GM18498 (cell line): ENCODE data around the gene GLS2.
"Not testable (repeated sequence)": the region's sequence is repeated elsewhere in the genome, so short reads cannot be mapped to it uniquely, and the experiment has no call there.

Source experiments
- ATAC-seq: cut with Tn5 transposase; IDR thresholded peaks from one replicate; pipeline ENCODE4 v1.9.1; 2021; ENCODE audit warnings: mild to moderate bottlenecking, moderate library complexity; ENCODE audit not compliant: unreplicated experiment

GLS2 gene

GRCh38 chr12:56488041-56488955, at the start of gene GLS2:
Gene GLS2 (minus strand): TSS chr12:56488161. CDS start chr12:56488118, 43 bp downstream.
- ATAC-seq = peak; percentile 96

GRCh38 chr12:56537546-56537945, 49.6 kb upstream of the GLS2 start:
- no peak for ATAC-seq

GRCh38 chr12:56530390-56531055, 42.6 kb upstream of the GLS2 start:
- ATAC-seq = no peak

- no peak for ATAC-seq
Observed at GRCh38 chr12:56529656-56530055, 41.7 kb upstream of the GLS2 start.

GRCh38 chr12:56528846-56529245, 40.9 kb upstream of the GLS2 start:
- no peak for ATAC-seq

- ATAC-seq = no peak
Observed at GRCh38 chr12:56522411-56523193, 34.6 kb upstream of the GLS2 start.

- ATAC-seq = peak; percentile 72
Observed at GRCh38 chr12:56521590-56522371, 33.8 kb upstream of the GLS2 start, which contains the start of gene RBMS2. Gene RBMS2 (plus strand): TSS chr12:56521820. CDS start chr12:56522024, 204 bp downstream.

GRCh38 chr12:56521209-56521589, 33.2 kb upstream of the GLS2 start:
- no peak for ATAC-seq

GRCh38 chr12:56520506-56520905, 32.5 kb upstream of the GLS2 start:
- no peak for ATAC-seq

- no peak for ATAC-seq
Observed at GRCh38 chr12:56520048-56520447, 32.1 kb upstream of the GLS2 start.

- ATAC-seq = no peak
Observed at GRCh38 chr12:56518570-56518969, 30.6 kb upstream of the GLS2 start.

GRCh38 chr12:56517854-56518253, 29.9 kb upstream of the GLS2 start:
- ATAC-seq = no peak

- not testable (repeated sequence) for ATAC-seq
Observed at GRCh38 chr12:56514014-56514318, 26.0 kb upstream of the GLS2 start.

GRCh38 chr12:56510786-56511185, 22.8 kb upstream of the GLS2 start:
- no peak for ATAC-seq

- not testable (repeated sequence) for ATAC-seq
Observed at GRCh38 chr12:56499879-56500278, 11.9 kb upstream of the GLS2 start.

GRCh38 chr12:56499452-56499851, 11.5 kb upstream of the GLS2 start:
- not testable (repeated sequence) for ATAC-seq

- ATAC-seq = not testable (repeated sequence)
Observed at GRCh38 chr12:56498126-56498902, 10.4 kb upstream of the GLS2 start.

GRCh38 chr12:56496704-56497103, 8.7 kb upstream of the GLS2 start:
- not testable (repeated sequence) for ATAC-seq

GRCh38 chr12:56494481-56494880, 6.5 kb upstream of the GLS2 start:
- ATAC-seq = not testable (repeated sequence)

GRCh38 chr12:56494106-56494415, 6.1 kb upstream of the GLS2 start:
- ATAC-seq = not testable (repeated sequence)
